ACHN (cell line): ENCODE measurements around the gene BCOR.

Experiments used
- DNase-seq: peaks from one replicate; pipeline ENCODE4 v3.0.0-alpha.2; 2015
- in situ Hi-C: cut with HindIII; loops from 2 replicates; pipeline ENCODE4 v1.10.0; 2017; ENCODE audit warnings: low sequenced_read_pairs, low pct_ligation_motif_present, low pct_unique_long_range_greater_than_20kb

BCOR gene

GRCh38 chrX:40120838-40121580 is 23.3 kb upstream of the BCOR start:
- no peak for DNase-seq
- in situ Hi-C loops, result no loop called here

GRCh38 chrX:40117715-40118285 is 20.0 kb upstream of the BCOR start:
- no peak for DNase-seq
- in situ Hi-C loops, result no loop called here

- no peak for DNase-seq
- in situ Hi-C loops, result no loop called here
These were observed 19.2 kb upstream of the BCOR start for GRCh38 chrX:40116925-40117324.

DNA sequence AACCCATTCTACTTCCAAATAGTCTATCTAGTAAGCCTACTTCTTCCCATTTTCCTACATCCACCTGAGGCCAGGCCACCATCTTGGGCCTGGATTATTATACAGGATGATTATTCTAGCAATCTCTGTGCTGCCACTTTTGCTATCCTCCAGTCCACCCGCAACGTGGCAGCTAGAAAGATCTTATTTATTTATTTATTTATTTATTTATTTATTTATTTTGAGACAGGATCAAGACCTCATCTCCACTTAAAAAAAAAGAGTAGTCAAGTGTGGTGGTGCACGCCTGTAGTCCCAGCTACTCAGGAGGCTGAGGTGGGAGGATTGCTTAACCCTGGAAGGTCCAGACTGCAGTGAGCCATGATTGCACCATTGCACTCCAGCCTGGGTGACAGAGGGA is 15.2 kb upstream of the BCOR start:
- in situ Hi-C loops, result no loop called here
- no peak for DNase-seq

- in situ Hi-C loops, result no loop called here
- no peak for DNase-seq
These were observed 14.1 kb upstream of the BCOR start for GRCh38 chrX:40111868-40112267.

- DNase-seq, result peak; percentile 36
- in situ Hi-C loops, result no loop called here
These were observed 11.7 kb upstream of the BCOR start for GRCh38 chrX:40109288-40110008.

- DNase-seq, result peak; percentile 66
- in situ Hi-C loops, result no loop called here
These were observed 11.2 kb upstream of the BCOR start for GRCh38 chrX:40108959-40109287.

DNA sequence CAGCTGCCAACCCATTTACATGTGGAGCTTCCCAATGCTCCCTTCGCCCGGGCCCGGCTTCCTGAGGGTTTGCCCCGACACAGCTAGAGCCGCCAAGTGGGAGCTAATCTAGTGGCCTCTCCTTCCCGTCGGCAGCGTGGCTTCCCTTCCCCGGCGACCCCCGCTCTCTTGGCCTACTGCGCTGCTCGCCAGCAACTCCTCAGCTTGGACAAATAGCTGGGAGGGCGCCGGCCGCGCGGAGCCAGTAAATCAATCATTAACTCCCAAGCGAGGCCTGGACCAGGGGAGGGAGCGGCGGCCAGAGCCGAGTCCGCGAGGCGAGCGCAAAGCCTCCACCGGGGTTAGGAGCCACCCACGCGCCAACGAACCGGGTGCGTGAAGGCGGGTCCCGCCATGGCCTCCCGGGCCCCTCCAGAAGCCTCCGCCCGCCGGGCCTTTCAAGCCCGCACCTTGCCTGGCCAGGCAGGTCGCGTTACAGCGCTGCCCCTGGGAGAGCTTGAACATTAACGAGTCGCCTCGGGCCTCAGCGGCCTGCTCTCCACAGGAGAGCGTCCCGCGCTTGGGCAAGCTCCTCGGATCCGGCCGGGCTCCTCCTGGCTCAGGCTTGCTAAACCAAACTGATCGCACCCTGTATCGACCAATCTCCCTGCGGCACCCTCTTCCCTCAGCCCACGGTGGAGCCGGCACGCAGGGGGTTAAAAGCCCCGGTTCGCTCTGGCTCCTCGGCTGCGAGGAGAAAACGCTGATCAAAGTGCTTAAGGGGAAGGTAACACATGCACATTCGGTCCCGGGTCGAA is 10.6 kb upstream of the BCOR start:
- in situ Hi-C loops, result no loop called here
- DNase-seq, result peak; percentile 56

GRCh38 chrX:40107291-40108161 is 9.8 kb upstream of the BCOR start:
- in situ Hi-C loops, result no loop called here
- peak; percentile 65 for DNase-seq

GRCh38 chrX:40106676-40107290 is 9.0 kb upstream of the BCOR start:
- in situ Hi-C loops, result no loop called here
- DNase-seq, result no peak

DNA sequence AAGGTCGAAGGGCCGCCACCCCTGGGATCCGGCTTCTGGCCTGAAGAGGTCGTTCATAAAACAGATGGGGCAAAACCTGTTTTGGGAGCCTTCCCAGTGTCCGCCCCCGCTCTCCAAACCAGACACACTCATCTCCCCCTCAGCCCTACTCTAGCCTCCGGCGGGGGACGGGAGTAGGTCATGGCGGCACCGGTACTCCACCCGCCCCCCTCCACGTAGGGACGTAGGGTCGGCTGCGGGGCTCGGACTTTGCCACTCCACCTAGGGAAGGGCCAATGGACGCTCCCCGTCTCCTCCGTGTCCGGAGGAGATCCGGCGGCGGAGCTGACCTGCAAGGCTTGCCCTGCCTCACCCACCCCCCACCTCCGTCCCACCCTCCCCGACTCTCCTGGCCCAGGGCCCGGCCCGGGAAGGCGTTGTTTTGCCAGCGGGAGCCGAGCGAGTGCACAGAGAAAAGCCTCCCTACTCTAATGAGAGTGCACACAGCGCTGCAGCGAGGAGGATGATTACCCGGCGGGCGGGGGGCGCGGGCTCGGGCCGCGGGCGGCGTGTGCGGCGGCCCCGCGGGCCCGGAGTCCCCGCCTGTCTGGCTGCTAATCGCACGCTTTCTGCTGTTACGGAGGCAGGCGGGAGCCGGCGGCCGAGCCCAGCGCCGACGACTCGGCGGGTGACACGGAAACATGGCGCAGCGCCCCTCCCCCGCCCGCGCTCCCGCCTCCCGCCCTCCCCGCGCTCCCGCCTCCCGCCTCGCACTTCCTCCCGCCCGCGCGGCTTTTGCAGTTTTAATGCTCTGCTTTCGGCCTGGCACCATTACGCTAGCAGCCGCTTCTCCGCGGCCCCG is 8.3 kb upstream of the BCOR start:
- in situ Hi-C loops, result no loop called here
- DNase-seq, result peak; percentile 51

DNA sequence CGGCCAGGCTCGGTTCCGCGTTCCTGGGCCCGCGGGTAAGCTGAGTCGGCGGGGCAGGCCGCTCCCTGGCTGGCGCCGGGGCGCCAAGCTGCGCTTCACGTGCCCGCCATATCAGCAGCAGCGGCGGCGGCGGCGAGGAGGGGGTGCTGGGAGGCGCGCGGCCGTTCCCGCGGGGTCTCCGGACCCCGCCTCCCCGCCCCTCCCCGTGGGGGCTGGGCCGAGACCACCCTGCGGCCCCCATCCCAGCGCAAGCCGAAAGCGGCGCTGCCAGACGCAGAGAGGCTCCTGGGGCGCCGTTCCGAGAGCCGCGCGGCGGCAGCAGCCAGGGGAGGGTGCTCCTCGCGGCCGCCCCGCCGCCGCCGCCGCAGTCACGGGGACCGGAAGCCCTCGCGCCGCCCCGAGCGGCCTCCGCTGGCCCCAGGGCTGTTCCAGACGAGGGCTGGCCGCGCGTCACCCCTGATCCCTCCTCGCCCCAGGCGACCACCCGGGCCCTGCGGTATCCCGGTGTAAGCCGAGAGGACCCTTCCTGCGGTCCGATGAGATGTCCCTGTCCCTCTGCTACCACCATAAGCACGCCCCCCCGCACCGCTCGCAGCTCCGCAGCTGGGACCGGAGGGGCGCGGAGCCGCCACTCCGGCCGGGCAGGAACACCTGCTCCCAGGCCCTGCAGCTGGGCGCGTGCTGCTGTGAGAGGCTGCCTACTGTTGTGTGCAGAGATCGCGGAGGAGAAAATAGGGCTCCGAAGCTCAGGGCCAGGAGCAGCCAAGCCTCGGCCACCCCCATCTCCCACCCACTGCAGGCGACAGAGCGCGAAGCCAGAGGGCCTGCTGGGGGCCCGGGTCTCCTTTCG is 7.5 kb upstream of the BCOR start:
- in situ Hi-C loops, result no loop called here
- DNase-seq, result peak; percentile 25

GRCh38 chrX:40104630-40104984 is 6.8 kb upstream of the BCOR start:
- in situ Hi-C loops, result no loop called here
- DNase-seq, result peak; percentile 37

DNA sequence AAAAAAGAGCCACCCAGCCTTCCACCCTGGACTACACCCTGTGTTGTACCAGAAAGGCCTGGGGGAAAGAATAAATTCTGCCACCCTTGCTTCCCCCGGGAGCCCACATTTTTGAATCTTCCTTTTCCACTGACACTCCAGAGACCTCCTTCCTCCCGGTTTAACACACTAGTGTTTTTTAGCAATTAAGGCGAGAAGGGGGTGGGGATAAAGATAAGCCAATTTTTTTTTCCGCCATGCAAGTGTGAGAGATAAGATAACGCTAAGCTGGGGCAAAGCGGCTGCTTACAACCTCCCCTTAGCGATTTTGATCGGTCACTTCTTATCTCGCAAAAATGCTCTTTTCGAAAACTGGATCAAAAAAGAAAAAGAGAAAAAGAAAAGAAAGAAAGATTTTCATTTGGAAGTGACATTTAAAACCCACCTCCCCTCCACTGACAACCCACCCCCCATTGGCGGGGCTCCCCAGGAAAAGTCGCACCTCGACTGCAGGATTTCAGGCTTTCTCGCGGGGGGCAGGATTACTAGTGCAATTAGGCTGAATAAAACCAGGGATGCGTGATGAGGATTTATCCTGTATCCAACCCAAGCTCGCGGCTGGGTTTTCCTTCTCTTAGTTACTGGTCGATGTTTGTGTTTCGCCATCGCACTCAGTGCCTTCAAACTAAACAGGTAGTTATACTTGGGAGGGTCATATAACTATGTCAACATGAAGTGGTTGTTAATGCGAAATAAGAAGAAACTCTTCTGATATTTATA is 6.0 kb upstream of the BCOR start:
- DNase-seq, result no peak
- in situ Hi-C loops, result no loop called here

DNA sequence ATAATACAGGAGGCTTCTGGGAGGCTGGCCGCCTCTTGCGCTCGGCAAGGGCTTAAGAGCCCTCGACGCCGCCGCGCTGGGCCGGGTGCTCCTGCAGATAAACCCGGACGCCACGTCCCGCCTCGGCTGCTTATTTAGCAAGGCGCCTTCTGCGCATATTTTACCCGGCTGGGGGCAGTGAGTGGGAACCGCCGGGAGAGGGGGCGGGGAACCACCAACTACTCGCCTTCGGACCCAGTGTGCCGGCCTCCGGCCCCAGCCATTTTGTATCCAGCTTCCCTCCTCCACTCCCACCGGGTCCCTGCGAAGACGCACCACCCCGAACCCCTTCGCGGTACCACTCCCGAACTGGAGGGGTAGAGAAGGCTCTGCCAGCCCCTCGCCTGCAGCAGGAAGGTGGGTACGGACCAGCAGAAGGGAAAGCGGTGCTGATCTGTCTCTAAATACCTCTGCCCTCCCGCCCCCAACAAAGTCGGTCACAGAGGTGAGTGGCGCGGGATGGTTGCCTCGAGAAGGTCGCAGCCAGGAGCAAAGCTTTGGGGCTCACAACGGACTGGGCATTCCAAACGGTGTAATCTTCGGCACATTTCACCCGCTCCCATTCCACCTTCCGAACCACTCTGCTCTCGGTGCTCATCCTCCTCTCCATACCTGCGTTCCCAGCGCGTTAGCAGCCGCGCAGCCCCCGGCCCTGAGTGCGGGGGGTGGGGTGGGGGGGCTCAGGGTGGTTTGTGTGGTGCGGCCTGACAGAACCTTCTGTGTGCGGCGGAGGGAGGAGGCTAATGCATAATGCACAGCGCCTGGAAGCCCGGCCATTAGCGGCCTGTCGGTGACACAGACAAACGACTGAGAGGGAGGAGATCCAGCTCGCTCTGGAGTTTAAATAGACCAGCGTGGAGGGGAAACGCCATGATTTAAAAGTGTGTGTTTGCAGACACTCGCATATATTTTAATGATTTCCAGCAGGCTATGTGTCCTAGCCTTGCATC is 4.9 kb upstream of the BCOR start:
- in situ Hi-C loops, result no loop called here
- no peak for DNase-seq
